22Rv1 (cell line): ENCODE data around the gene SLC25A33.

Source experiments
- CTCF ChIP-seq: fragments of 450-650 bp; IDR thresholded peaks from 2 replicates; pipeline ENCODE4 v1.5.1; 2017; ENCODE audit warnings: mild to moderate bottlenecking
- ZFX ChIP-seq: fragments of 450-650 bp; IDR thresholded peaks from 2 replicates; pipeline ENCODE4 v1.6.1; 2017; ENCODE audit warnings: antibody characterized with exemption, borderline replicate concordance

- TF ChIP-seq CTCF: peak; percentile 21; the same call in 1 of the 2 replicates
- TF ChIP-seq ZFX: no peak
Measured at GRCh38 chr1:9576903-9577302, 37.6 kb downstream of the SLC25A33 start.
